AG04450 (cell line): Measurements from ENCODE around the gene PRDX3. TPM values are rescaled to one million over a fixed set of nuclear protein-coding genes. Genes with fewer than 3 reads are reported as not detected.
A peak's percentile ranks its signal among the peaks of the same experiment; 100 is the strongest.

Experiments
- CTCF ChIA-PET: fragments of 300-600, 350-600 bp; formaldehyde crosslinking; extraction: SDS; loops from one replicate; lab custom pipeline; 2022; ENCODE audit warnings: antibody characterized with exemption, inconsistent platforms; lab: Charles Lee
- POLR2A ChIA-PET: fragments of 350-600 bp; formaldehyde crosslinking; extraction: SDS; loops from one replicate; lab custom pipeline; 2021; ENCODE audit warnings: antibody characterized with exemption, inconsistent platforms; lab: Yijun Ruan, JAX
- DNase-seq: peaks from one replicate; pipeline ENCODE4 v3.0.0-alpha.2; 2011; ENCODE audit warnings: low read depth, low spot score
- H3K27ac ChIP-seq: one replicate; pipeline ENCODE4 v1.5.1; 2012; ENCODE audit warnings: low read depth, low read length, control low read depth
- H3K27me3 ChIP-seq: one replicate; pipeline ENCODE4 v1.6.0; 2012; ENCODE audit warnings: low read length; ENCODE audit not compliant: control insufficient read depth, insufficient read depth
- H3K4me3 ChIP-seq: 2 replicates; pipeline ENCODE4 v1.5.1; 2011; ENCODE audit warnings: mild to moderate bottlenecking, low read depth, low read length, control low read depth
- H3K9me3 ChIP-seq: 2 replicates; pipeline ENCODE4 v1.5.1; 2012; ENCODE audit warnings: low read length; ENCODE audit not compliant: control insufficient read depth, insufficient read depth
- polyA plus RNA-seq: library from polyadenylated mRNA; depleted of rRNA; stranded (reverse); fragments of >200 nt; gene quantifications from 2 replicates; pipeline ENCODE4 v1.2.3, GENCODE V29; 2011
- TF ChIP-seq, protein P1 (sequence below): IDR thresholded peaks from 2 replicates; pipeline ENCODE4 v1.5.1; 2011; ENCODE audit warnings: low read depth, low read length, control low read depth, inconsistent platforms

PRDX3 gene
- polyA plus RNA-seq, 1 experiment, result 373 TPM

DNA sequence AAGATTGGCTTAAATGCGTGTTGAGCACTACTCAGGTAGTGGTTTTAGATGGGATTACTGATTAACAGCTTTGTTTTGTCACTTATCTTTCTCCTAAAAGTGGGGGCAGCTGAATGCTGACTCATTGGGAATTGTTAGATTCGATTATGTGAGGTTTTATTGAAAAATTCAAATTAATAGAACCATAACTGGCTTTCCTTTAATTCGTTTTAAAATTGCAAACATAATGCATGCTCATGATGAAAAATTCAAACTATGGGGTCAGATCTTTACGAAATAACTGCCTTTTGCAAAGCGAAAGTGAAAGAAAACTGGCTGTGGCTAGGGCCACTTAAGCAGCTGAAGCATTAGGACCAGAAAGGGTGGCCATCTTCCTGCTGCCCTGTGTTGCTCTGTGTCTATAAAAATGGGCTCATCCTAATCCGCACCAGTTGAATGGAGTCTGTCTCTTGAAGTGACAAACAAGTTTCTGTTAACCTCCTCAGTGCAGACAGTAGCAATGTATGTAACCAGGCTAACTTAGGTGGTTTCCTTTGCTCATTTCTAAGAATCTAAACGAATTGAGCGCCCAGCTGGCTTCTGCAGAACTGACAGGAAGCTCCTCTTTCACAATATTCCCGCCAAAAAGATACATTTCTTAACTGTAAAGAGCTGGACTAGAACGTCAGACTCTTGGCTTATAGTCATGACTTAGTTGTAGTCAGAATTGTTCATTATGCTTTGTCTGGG lies 46.9 kb downstream of the PRDX3 start:
- Histone ChIP-seq H3K27me3 (no peaks in the 10 kb centered on the region), H3K9me3 (no peaks in the 10 kb centered on the region), H3K27ac (no peak overlapping the region), H3K4me3 (no peak overlapping the region)
- ChIA-PET CTCF (interaction anchor here (0.6 to 1.5 kb wide), 2 partner anchors 66 to 284 kb away, joined by 3 read pairs; no protein-coding TSS in a partner anchor), POLR2A (no interaction called here)
- TF ChIP-seq, protein P1, sequence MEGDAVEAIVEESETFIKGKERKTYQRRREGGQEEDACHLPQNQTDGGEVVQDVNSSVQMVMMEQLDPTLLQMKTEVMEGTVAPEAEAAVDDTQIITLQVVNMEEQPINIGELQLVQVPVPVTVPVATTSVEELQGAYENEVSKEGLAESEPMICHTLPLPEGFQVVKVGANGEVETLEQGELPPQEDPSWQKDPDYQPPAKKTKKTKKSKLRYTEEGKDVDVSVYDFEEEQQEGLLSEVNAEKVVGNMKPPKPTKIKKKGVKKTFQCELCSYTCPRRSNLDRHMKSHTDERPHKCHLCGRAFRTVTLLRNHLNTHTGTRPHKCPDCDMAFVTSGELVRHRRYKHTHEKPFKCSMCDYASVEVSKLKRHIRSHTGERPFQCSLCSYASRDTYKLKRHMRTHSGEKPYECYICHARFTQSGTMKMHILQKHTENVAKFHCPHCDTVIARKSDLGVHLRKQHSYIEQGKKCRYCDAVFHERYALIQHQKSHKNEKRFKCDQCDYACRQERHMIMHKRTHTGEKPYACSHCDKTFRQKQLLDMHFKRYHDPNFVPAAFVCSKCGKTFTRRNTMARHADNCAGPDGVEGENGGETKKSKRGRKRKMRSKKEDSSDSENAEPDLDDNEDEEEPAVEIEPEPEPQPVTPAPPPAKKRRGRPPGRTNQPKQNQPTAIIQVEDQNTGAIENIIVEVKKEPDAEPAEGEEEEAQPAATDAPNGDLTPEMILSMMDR, result no peak
- DNase-seq, result no peak

GRCh38 chr10:119129721-119130120 lies 48.9 kb downstream of the PRDX3 start:
- Histone ChIP-seq H3K4me3 (no peak overlapping the region), H3K9me3 (no peaks in the 10 kb centered on the region), H3K27me3 (no peaks in the 10 kb centered on the region), H3K27ac (no peak overlapping the region)
- TF ChIP-seq, protein P1, result no peak
- CTCF ChIA-PET, result no interaction called here
- DNase-seq, result no peak
- POLR2A ChIA-PET, result no interaction called here

DNA sequence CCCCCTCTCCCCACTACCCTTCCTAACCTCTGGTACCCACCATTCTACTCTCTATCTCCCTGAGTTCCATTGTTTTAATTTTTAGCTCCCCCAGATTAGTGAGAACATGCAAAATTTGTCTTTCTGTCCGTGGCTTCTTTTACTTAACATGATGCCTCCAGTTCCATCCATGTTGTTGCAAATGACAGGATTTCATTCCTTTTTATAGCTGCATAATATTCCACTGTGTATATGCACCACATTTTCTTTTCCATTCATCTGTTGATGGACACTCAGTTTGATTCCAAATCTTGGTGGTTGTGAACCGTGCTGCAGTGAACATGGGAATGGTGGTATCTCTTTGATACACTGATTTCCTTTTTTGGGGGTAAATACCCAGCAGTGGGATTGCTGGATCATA lies 52.7 kb downstream of the PRDX3 start:
- TF ChIP-seq, protein P1, result no peak
- Histone ChIP-seq H3K4me3 (no peak overlapping the region), H3K27ac (no peak overlapping the region), H3K9me3 (no peaks in the 10 kb centered on the region), H3K27me3 (no peaks in the 10 kb centered on the region)
- CTCF ChIA-PET, result no interaction called here
- no peak for DNase-seq
- POLR2A ChIA-PET, result no interaction called here

DNA sequence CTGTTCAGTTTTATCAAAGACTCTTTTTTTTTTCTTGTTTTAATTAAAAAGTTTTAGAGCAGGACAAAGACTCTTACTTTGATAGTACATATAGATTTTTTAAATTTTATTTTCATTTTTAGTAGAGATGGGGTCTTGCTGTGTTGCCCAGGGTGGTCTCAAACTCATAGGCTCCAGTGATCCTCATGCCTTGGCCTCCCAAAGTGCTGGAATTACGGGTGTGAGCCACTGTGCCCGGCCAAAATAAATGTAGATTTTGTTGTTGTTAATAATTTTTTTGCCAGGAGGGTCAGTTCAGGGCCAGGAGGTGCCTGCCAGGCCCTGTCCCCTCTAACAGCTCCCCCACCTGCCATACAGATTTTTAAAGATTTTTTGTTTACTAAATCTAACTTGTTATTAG lies 57.7 kb downstream of the PRDX3 start:
- ChIA-PET CTCF (no interaction called here), POLR2A (no interaction called here)
- H3K9me3 ChIP-seq, result no peaks in the 10 kb centered on the region
- H3K27ac ChIP-seq, result peak overlapping the region; percentile 83
- TF ChIP-seq, protein P1, result no peak
- no peaks in the 10 kb centered on the region for H3K27me3 ChIP-seq
- no peak for DNase-seq
- H3K4me3 ChIP-seq, result no peak overlapping the region

DNA sequence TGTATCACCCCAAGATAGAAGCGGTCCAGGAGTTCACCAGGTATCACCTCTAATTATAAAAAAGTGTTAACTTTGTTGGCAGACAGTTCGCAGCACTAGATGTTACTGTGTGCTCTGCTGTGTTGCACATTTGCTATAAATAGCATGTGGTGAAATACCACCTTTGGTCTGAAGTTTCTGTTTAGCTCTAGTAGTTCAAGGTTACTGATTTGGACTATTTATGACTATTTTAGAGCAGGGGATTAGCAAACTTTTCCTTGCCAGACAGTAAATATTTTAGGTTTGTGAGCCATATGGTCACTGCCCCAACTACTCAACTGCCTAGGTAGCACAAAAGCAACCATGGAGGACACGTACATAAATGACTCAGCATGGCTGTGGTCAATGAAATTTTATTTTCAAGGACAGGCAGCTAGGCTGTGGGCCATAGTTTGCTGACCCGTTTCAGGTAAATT lies 58.2 kb downstream of the PRDX3 start:
- CTCF ChIA-PET, result no interaction called here
- POLR2A ChIA-PET, result no interaction called here
- no peak overlapping the region for H3K4me3 ChIP-seq
- TF ChIP-seq, protein P1, result no peak
- H3K9me3 ChIP-seq, result no peaks in the 10 kb centered on the region
- DNase-seq, result peak; percentile 49
- H3K27me3 ChIP-seq, result no peaks in the 10 kb centered on the region
- peak overlapping the region; percentile 83 for H3K27ac ChIP-seq
